Right kidney (tissue), 1 donor: ENCODE measurements around the gene GBF1.
A peak's percentile ranks its signal among the peaks of the same experiment; 100 is the strongest.
"Not testable (repeated sequence)": the region's sequence is repeated elsewhere in the genome, so short reads cannot be mapped to it uniquely, and the experiment has no call there.

ENCODE experiments used
- DNase-seq: peaks from one replicate; pipeline ENCODE4 v3.0.0-alpha.2; 2016

GBF1 gene

DNA sequence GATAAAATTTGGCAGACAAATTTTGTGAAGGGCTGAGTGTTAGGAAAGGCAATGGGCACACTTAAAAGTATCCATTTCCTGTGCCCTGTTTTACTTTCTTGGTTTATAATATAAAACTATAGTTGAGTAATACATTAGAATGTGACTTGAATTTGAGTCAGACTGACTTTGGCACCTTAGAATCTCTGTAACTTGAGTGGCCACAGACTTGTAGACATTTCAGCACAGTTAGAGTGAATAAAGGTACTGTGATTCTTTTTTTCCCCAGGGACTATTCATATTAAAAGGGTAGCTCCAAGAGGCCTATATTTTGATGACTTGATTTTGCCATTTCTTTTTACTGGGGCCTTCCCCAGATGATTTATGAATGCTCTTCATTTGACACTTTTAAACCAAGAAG, 22.4 kb downstream of the GBF1 start:
- no peak for DNase-seq

DNA sequence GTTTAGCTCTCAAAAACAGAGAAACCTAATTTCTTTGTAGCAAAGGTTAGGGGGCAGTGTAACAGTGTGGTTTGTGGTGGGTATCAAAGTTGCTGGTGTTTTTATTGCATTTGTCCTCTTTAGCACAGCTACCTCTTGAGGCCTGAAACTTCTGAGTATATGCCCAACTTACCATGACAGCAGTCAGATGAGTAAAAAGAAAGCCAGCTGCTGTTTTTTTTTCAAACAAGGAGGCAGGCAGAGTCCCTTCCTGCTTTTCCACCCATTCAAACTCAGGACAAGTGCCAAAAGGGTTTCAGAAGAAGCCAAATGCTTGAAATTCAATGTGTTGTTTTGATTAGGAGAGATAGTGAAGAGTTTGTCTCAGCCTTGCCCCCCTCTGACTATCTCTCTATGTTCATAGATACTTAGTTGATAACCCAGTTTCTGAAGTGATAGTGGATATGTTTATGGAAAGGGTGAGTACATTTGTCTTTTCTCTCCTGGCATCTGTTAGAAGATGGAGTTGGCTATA, 23.1 kb downstream of the GBF1 start:
- DNase-seq = no peak

DNA sequence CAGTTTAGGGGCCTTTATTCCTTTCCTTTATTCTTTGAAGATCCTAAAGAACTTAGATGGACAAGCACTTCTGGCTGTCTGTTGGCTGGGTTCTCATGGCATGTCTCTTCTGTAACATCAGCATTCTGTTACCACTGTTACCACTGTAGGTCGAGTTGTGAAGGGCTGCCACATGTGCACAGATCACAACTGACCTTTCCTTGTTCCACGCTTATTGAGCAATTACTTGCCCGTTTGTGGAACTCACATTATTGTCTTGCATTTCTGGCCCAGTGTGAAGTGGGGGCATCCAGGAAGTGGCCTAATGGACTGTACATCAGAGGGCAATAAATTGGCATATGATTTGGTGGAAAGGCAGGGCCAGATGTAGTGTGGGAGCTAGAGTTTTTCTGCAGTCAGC, 23.7 kb downstream of the GBF1 start:
- no peak for DNase-seq

DNA sequence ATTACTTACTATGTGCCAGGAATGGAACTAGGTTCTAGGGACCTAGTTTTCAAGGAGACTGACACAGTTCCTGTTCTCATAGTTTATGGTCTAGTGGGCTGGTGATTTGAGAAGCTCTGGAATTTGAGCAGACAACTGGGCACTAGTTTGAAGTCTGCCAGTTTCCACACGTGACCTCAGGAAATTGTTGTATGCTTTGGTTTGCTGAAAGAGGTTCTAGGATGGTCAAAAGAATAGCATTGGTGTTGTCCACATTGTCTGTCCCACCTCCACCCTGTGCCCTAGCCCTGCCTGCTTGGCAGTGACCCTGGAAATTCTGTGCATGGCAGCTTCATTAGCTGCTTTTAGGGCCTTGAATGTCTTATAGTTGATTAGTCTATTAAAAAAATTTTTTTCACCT, 28.7 kb downstream of the GBF1 start:
- DNase-seq = no peak

DNA sequence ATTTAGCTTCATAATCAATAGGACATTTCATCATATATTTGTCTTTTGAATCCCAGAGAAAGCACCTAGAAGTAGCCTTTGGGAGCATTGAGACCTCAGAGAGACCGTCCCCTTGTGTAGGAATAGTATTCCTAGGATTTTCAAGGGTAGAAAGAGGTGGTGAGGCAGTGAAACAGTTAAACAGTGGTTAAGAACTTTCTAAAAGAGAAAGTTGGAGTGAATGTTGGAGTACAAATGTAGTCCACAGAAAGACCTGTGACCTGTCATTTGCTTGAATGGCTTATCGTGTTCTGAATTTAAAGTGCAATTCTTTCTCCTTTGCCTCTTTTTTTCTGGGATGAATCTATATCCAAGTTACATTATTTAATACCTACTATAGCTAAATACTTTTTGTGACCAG, 30.0 kb downstream of the GBF1 start:
- no peak for DNase-seq

DNA sequence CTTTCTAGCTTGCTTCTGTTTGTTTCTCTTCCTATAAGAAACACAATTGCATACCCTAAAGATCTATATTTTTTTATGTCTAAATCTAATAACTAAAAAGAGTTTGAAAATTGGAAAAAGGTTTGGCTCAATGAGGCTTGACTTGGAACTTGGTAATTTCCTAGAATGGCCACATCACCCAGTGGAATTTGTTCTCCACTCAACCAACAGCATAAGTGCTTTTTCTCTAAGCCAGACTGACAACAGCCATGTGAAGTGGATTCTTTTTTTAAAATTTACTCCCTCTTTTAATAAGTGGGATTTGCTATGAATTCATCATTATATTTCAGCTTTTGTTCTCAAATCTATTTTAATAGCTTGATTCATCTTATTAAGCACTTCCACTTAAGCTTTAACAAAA, 33.8 kb downstream of the GBF1 start:
- DNase-seq = no peak

DNA sequence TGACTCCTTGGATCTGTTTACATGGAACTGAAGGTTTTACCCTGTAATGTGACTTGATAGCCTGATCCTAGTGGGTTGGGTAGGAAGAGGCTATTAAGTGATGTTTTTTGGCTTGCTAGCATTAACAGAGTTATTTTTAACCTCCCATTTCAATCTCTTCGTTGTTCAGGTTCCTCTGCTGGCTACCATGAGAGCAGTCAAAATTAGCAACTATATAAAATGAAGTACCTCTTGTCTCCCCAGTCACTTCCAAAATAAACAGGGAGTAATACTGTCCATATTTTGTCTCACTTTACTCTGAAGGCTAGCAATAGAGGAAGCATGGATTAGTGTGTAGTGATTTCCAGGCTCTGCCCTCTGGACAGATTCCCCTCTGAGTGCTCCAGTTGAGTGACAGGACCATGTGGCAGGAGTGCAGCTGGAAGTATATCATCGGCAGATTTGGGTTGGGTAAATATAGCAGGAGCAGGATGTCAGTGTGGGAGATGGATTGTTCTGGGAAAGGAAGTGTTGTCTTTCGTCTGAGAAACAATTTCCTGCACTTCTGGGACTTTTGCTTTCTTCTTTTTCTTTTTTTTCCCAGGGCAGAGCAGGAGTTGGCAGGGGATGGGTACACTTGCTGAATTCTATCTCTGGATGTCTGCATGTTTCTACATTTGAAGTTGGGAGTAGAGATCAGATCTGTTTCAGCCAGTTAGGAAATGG, 35.2 kb downstream of the GBF1 start:
- peak; percentile 16 for DNase-seq

DNA sequence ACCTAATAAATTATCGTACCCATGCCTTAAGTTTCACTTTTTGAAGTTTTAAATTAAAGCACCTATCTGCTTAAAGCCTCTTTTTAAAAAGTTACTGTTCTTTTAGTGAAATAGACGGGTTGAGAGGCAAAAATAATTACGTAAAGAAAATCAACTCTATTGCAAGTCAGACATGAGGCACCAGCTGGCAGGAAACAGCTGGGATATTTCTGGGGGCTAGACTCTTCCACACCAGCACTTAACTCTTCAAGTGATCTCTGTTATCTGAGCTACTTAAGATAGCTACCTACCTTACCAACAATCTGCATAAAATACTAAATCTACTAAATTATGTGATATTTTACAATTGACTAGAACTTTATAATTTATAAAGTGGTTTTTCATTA, 35.8 kb downstream of the GBF1 start:
- no peak for DNase-seq

DNA sequence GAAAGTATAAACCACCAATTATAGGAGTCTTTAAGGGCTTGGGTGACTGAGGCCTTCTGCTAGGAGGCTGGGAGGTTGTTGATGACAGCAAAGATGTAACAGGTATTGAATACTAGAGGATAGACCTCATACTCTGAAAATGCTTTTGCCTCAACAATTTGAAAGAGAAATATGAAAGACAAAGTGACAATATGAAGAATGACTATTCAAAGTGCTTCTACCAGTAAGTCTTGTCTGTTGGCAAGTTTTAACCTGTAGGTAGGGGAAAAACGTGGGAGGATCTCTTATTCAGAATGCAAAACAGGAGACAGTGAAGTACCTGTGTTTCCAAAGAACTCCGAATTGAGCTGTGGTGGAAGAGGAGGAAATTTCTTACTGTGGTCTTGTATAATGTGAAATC, 38.2 kb downstream of the GBF1 start:
- no peak for DNase-seq

DNA sequence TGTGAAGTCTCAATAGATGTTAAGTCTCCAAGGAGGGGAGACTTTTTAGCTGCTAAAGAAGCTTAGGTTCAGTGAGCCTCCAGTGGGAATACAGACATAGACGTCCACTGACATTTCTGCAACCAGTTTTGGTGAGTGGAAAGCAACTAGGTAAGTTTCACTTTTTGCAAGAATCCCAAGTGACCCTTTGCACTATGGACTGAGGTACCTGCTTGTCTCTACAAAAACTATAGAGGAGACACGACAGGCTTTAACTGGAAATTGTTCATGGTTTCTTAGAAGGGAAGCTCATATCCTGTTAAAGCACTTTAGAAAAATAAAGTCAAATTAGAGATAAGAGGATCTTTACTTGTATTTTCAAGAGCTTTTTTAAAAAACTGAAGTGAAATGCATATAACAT, 38.6 kb downstream of the GBF1 start:
- DNase-seq = no peak

DNA sequence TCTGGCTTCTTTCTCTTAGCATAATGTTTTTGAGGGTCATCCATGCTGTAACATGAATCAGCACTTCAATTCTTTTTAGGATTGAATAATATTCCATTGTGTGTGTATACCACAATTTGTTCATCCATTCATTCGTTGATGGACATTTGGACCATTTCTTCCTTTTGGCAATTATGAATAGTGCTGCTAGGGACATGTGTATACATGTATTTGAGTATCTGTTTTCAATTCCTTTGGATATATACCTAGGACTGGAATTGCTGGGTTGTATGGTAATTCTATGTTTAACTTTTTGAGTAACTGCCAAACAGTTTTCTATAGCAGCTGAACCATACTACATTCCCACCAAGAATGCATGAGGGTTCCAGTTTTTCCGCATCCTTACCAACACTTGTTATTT, 39.2 kb downstream of the GBF1 start:
- DNase-seq = no peak

DNA sequence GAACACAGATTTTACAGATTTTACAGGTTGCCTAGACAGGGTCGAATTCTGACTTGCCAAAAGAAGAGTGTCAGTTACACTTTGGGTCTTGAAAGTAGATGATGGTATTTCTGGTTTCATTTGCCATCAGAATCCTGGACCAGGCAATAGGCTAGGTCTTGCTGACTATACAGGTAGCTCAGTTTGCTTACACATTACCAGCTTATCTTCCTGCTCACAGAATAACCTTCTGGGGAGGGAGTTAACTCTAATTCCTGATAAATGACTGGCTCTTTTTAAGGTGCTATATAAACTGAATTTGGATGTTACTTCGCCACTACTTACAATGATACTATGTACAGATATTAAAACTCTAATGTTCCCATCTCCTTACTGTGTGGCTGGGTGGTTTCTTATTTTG, 39.8 kb downstream of the GBF1 start:
- DNase-seq = no peak

DNA sequence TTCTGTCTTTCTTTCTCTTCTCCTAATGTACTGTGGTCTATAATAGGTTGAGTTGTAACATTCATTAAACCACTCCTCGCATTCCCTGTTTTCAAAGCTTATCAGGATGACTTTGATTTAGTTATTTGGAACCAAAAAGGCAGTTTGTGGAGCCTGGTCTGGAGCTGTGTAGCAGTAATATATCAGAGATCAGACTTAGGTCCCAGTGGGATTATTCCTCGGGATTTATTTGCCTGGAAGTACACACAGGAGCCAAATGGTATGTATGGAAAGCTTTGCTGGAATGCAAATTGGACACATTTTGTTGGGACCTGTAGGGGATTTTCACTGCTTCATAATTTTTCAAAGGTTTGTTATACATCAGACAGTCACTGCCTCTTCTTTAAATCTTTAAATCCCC, 40.9 kb downstream of the GBF1 start:
- no peak for DNase-seq

DNA sequence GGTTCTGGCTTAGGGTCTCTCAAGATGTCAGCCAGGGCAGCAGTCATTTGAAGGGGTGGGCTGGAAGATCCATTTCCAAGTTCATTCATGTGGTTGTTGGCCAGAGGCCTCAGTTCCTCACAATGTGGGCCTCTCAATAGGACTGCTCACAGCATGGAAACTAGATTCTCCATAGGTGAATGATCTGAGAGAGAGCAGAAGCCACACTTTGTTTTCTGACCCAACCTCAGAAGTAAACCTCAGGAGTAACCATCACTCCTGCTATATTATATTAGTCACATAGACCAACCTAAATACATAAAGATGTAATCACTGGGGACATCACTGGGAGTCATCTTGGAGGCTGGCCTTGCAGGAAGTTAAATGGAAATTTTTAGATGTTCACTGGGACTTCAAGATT, 42.2 kb downstream of the GBF1 start:
- no peak for DNase-seq

DNA sequence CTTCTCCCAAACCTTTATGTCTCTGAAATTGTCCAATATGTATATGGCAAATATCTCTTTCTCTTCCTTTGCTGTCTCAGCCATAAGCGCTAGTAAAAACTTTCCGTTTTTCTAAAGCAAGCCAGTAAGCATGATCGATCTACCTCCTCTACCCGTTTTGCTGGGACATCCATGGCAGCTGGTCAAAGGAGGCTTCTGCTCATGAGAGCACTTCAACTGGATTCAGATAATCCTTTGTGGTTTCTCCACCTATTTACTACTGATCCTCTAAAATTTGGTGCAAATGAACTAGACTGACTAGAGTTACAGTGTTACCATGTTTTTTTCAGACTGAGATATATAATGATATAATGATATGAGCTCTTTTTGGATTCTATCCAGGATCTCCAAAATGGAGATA, 42.7 kb downstream of the GBF1 start:
- no peak for DNase-seq

DNA sequence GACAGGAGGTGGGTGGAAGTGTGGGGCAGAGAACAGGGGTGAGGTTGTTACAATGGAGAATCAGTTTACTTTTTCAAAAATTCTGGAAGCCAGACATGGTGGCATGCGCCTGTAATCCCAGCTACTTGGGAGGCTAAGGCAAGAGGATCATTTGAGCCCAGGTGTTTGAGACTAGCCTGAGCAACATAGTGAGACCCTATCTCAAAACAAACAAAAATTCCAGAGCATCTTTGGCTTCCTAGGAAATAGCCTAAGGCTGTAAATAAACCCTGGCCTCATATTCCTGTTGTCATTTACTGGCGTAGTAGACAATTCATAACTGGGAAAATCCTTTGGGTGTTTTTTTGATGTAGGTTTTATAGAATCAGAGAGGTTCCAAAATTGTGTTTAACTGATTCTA, 44.0 kb downstream of the GBF1 start:
- DNase-seq = no peak

DNA sequence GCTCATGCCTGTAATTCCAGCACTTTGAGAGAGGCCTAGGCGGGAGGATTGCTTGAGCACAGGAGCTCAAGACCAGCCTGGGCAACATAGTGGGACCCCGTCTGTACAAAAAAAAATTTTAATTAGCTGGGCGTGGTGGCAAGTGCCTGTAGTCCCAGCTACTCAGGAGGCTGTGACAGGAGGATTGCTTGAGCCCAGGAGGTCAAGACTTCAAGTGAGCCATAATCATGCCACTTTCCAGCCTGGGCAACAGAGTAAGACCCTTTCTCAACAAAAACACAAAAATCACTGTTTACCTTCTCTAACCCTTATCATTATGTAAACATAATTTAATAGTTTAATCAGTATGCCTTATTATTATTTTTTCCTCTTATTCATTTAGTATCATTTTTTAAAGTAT, 44.5 kb downstream of the GBF1 start:
- no peak for DNase-seq

DNA sequence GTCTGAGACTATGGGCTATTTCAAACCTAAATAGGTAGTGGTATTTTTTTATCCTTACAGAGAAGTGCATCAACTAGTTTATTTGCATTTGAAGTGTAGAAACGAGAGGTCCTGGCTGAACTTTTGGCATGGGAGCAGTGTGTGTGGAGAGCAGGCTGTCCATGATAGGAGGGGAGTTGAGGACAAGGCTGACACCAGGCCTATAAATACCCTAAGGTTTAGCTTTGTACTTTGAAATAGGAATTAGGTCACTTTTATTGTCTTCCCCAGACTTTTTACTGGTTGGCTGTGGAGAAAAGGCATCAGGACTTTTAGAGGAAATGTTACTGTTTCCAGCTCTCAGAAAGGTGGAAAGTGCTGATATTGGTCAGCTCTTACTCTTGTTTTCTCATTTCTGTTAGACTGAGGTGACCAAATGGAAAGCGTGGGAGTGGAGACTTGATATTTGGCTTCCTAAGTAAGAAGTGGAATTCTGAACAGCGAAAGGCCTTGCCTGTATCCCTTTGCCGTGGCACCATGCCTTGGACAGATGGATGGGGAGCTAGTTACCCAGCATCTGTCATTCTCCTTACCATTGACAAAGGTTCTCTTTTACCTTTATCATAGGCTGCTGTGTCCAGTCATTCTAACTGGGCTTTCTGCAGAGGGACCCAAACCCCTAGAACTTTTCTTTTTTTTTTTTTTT, 46.0 kb downstream of the GBF1 start:
- DNase-seq = no peak

DNA sequence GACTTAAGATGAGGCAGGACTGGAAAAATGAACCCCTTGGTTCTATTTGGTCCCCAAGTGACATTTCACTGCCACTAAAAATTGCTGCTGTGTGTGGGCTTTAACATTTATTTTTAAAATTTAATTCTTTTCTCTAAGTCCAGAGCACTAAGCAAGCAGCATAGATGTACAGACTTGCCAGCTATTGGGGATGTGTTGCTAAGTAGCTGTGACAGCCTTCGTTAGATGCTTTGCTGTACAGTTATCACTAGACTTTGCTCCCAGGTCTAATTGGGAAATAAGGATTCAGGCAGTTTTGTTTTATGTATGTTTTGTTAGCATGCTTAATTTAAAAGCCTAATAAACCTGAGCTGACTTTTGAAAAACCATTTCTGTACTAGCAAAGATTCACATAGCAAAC, 51.8 kb downstream of the GBF1 start:
- DNase-seq = no peak

DNA sequence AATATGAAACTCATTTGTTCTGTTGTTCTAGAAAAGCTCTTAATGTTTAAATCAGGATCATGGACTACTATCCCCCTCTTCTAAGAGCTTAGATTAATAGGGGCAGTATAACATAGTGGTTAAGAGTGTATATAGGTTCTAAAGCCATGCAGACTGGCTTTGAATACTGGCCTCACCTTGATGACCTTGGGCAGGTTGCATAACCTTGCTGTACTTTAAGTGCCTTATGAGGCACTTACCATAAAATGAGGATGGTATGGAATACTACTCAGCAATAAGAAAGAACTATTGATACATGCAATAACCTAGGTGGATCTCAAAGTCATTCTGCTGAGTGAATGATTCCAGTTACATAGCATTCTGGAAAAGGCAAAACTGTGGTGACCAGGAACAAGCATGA, 53.6 kb downstream of the GBF1 start:
- DNase-seq = no peak

DNA sequence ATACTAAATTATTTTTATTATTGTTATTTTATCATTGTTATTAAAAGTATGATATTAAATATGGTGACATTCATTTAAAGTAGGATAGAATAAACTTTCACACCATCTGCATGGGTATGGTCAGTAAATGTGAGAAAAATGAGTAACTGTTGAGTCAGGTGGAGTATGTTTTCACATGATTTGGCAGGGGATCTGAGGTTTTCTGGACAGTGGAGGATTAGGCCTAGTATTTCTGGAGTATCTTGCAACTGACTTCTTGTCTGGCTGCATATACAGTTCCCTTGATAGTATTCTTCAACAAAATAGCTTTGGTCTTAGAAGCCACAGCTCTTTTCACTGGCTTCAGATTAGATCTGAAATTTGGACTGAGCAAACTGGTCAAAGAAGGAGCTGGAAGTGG, 54.5 kb downstream of the GBF1 start:
- no peak for DNase-seq

DNA sequence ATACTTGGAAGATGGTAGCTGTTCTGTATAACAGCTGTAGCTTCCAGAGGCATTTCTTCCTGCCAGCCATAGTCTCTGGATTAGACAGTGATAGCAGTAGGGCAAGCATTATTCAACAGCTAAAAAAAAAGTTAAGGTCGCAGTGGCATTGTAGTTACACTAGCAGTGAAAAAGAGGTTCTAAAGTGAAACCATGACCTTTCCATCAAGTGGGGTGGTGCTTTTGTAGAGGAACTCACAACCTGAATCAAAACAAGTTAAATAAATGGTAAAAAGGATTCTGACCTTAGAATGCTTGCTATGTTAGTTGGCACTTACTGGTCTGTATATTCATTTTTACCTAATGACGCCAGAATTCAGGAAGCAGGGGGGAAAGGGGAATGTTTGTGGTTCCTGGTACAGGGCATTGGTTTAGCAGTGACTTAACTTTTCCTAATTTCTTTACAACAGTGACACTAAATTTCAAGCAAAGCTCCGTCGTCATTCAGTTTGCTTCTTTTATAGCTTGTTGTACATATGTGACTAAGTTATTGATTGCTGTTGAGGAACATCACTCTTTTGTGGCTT, 55.0 kb downstream of the GBF1 start:
- DNase-seq = no peak

DNA sequence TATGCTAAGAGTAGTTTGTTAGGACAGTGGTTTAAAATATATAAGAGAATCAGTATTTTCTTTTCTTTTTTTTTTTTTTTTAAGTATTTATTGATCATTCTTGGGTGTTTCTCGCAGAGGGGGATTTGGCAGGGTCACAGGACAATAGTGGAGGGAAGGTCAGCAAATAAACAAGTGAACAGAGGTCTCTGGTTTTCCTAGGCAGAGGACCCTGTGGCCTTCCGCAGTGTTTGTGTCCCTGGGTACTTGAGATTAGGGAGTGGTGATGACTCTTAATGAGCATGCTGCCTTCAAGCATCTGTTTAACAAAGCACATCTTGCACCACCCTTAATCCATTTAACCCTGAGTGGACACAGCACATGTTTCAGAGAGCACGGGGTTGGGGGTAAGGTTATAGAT, 55.6 kb downstream of the GBF1 start:
- DNase-seq = not testable (repeated sequence)

DNA sequence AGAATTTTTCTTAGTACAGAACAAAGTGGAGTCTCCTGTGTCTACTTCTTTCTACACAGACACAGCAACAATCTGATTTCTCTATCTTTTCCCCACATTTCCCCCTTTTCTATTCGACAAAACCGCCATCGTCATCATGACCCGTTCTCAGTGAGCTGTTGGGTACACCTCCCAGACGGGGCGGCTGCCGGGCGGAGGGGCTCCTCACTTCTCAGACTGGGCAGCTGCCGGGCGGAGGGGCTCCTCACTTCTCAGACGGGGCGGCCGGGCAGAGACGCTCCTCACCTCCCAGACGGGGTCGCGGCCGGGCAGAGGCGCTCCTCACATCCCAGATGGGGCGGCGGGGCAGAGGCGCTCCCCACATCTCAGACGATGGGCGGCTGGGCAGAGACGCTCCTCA, 56.0 kb downstream of the GBF1 start:
- DNase-seq = not testable (repeated sequence)
